CD4-positive, alpha-beta T cell treated with Interleukin-15 for 4 hours (primary cell): Measurements from ENCODE around the gene SFXN5.
"Not testable (repeated sequence)": the region's sequence is repeated elsewhere in the genome, so short reads cannot be mapped to it uniquely, and the experiment has no call there.

Experiments used
- DNase-seq: peaks from one replicate; pipeline ENCODE4 v3.0.0-alpha.2; 2020; ENCODE audit warnings: low spot score

SFXN5 gene

GRCh38 chr2:72921853-72922252 is 149.7 kb downstream of the SFXN5 start:
- DNase-seq, result no peak

- no peak for DNase-seq
Observed at GRCh38 chr2:72921088-72921851, 150.2 kb downstream of the SFXN5 start.

- DNase-seq, result no peak
Observed at GRCh38 chr2:72920318-72921087, 151.0 kb downstream of the SFXN5 start.

GRCh38 chr2:72919414-72920317 is 151.8 kb downstream of the SFXN5 start:
- no peak for DNase-seq

GRCh38 chr2:72917877-72918553 is 153.5 kb downstream of the SFXN5 start:
- DNase-seq, result no peak

GRCh38 chr2:72917138-72917876 is 154.2 kb downstream of the SFXN5 start, which contains the start of gene EMX1:
TSS of gene EMX1 (plus strand) at chr2:72917519. CDS start at chr2:72917853, 334 bp downstream.
- DNase-seq, result peak; percentile 25

- no peak for DNase-seq
Observed at GRCh38 chr2:72916743-72917137, 154.8 kb downstream of the SFXN5 start.

- peak; percentile 15 for DNase-seq
Observed at GRCh38 chr2:72915907-72916742, 155.4 kb downstream of the SFXN5 start.

GRCh38 chr2:72915320-72915906 is 156.1 kb downstream of the SFXN5 start:
- no peak for DNase-seq

- DNase-seq, result no peak
Observed at GRCh38 chr2:72914589-72915319, 156.8 kb downstream of the SFXN5 start.

- no peak for DNase-seq
Observed at GRCh38 chr2:72914206-72914559, 157.3 kb downstream of the SFXN5 start.

- no peak for DNase-seq
Observed at GRCh38 chr2:72913486-72914205, 157.9 kb downstream of the SFXN5 start.

- DNase-seq, result no peak
Observed at GRCh38 chr2:72911256-72911655, 160.3 kb downstream of the SFXN5 start.

- no peak for DNase-seq
Observed at GRCh38 chr2:72908741-72909140, 162.8 kb downstream of the SFXN5 start.

- not testable (repeated sequence) for DNase-seq
Observed at GRCh38 chr2:72907369-72907768, 164.1 kb downstream of the SFXN5 start.

- no peak for DNase-seq
Observed at GRCh38 chr2:72901426-72901825, 170.1 kb downstream of the SFXN5 start.

- no peak for DNase-seq
Observed at GRCh38 chr2:72900191-72900825, 171.2 kb downstream of the SFXN5 start.

GRCh38 chr2:72898585-72898906 is 173.0 kb downstream of the SFXN5 start:
- no peak for DNase-seq
